ENCODE data around the gene COPB1.

DNA sequence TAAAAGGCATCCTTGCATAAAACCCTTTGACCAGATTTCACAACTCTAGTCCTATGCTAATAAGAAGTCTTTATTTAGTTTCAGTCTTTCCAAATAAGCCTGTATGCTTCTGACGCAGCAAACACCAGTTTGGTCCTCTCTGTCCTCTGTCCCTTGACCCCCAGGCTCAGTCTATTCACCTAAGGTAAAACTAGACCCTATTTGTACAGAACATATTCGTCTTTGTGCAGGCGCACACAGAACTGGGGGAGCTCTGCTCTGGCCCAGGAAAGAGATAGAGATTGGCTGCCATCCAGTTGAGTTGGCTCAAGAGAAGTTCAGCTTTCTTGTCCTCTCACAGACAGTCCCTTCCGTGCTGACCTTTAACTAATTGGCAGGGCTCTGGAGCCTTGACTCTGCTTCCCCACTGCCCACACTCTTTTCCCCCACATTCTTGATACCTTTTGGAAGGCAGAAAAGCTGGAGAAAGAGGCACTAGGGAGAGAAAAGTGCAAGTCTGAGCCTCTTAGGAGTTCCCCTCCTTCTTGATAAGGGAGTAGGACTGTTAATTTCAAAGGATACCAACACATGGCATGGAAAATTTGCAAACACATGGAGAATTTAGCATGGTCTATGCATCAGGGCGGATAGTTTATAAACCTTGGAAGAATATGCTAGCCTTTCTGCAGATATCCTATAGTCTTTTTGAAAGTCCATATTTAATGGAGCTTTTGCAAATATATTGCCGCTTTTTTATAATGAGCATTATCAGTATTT is 41.8 kb upstream of the COPB1 start:
- no peak for TF ChIP-seq POLR2AphosphoS5 (IDR thresholded peaks at IDR 0.05)
- TF ChIP-seq, protein P1, sequence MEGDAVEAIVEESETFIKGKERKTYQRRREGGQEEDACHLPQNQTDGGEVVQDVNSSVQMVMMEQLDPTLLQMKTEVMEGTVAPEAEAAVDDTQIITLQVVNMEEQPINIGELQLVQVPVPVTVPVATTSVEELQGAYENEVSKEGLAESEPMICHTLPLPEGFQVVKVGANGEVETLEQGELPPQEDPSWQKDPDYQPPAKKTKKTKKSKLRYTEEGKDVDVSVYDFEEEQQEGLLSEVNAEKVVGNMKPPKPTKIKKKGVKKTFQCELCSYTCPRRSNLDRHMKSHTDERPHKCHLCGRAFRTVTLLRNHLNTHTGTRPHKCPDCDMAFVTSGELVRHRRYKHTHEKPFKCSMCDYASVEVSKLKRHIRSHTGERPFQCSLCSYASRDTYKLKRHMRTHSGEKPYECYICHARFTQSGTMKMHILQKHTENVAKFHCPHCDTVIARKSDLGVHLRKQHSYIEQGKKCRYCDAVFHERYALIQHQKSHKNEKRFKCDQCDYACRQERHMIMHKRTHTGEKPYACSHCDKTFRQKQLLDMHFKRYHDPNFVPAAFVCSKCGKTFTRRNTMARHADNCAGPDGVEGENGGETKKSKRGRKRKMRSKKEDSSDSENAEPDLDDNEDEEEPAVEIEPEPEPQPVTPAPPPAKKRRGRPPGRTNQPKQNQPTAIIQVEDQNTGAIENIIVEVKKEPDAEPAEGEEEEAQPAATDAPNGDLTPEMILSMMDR (IDR thresholded peaks at IDR 0.05): no peak

Measured in transverse colon (tissue), 4 donors.